Brain microvascular endothelial cell (primary cell): ENCODE results near the gene TFEC.

ENCODE experiments used
- DNase-seq: peaks from one replicate; pipeline ENCODE4 v3.0.0-alpha.2; 2020
- H3K27ac ChIP-seq: fragments of 250-450 bp; sonication (Bioruptor Pico); 2 replicates; pipeline ENCODE4 v1.5.1; 2020; ENCODE audit warnings: mild to moderate bottlenecking, moderate library complexity
- H3K27me3 ChIP-seq: fragments of 250-450 bp; sonication (Bioruptor Pico); replicated peaks from 2 replicates; pipeline ENCODE4 v1.5.1; 2020; ENCODE audit warnings: mild to moderate bottlenecking
- H3K36me3 ChIP-seq: fragments of 250-450 bp; sonication (Bioruptor Pico); replicated peaks from 2 replicates; pipeline ENCODE4 v1.5.1; 2020; ENCODE audit warnings: mild to moderate bottlenecking
- H3K4me3 ChIP-seq: 2 replicates; pipeline ENCODE4 v1.5.1; 2011; ENCODE audit warnings: low read depth, mild to moderate bottlenecking, control low read depth, low read length, moderate library complexity
- CTCF ChIP-seq: IDR thresholded peaks from 2 replicates; pipeline ENCODE4 v1.5.1; 2011; ENCODE audit warnings: low read depth, mild to moderate bottlenecking, moderate library complexity, low read length, control low read depth, inconsistent platforms; ENCODE audit errors: missing control alignments
- in situ Hi-C: cut with HindIII; loops from 2 replicates; pipeline ENCODE4 v1.10.0; 2017; ENCODE audit warnings: low sequenced_read_pairs, low pct_ligation_motif_present

The TFEC gene

GRCh38 chr7:115988401-115988800 is 42.2 kb downstream of the TFEC start:
- no peak for TF ChIP-seq CTCF
- in situ Hi-C loops: no loop called here
- H3K36me3 ChIP-seq: no peaks in the 10 kb centered on the region
- no peak overlapping the region for H3K4me3 ChIP-seq
- H3K27ac ChIP-seq: no peak overlapping the region
- DNase-seq: no peak
- no peaks in the 10 kb centered on the region for H3K27me3 ChIP-seq

- DNase-seq: no peak
- Histone ChIP-seq H3K4me3 (no peak overlapping the region), H3K27ac (no peak overlapping the region), H3K36me3 (no peaks in the 10 kb centered on the region), H3K27me3 (no peaks in the 10 kb centered on the region)
- no peak for TF ChIP-seq CTCF
- in situ Hi-C loops: no loop called here
Measured at GRCh38 chr7:115987486-115987885, 43.1 kb downstream of the TFEC start.

GRCh38 chr7:115984105-115984504 is 46.5 kb downstream of the TFEC start:
- peak; percentile 23 for DNase-seq
- no peaks in the 10 kb centered on the region for H3K27me3 ChIP-seq
- H3K27ac ChIP-seq: no peak overlapping the region
- in situ Hi-C loops: no loop called here
- H3K4me3 ChIP-seq: no peak overlapping the region
- H3K36me3 ChIP-seq: no peaks in the 10 kb centered on the region
- TF ChIP-seq CTCF: no peak

- no peak overlapping the region for H3K4me3 ChIP-seq
- H3K27me3 ChIP-seq: no peaks in the 10 kb centered on the region
- no peak for DNase-seq
- TF ChIP-seq CTCF: no peak
- H3K27ac ChIP-seq: no peak overlapping the region
- H3K36me3 ChIP-seq: no peaks in the 10 kb centered on the region
- in situ Hi-C loops: no loop called here
Measured at GRCh38 chr7:115980159-115980558, 50.4 kb downstream of the TFEC start.

- H3K27me3 ChIP-seq: no peaks in the 10 kb centered on the region
- in situ Hi-C loops: no loop called here
Measured at GRCh38 chr7:115976651-115977050, 53.9 kb downstream of the TFEC start.

More at GRCh38 chr7:115976651-115977050, 53.9 kb downstream of the TFEC start:
- DNase-seq: no peak
- H3K4me3 ChIP-seq: no peak overlapping the region
- H3K27ac ChIP-seq: no peak overlapping the region
- H3K36me3 ChIP-seq: no peaks in the 10 kb centered on the region
- TF ChIP-seq CTCF: no peak
